K562 (cell line): ENCODE data around the gene CAST. TPM values are rescaled to one million over a fixed set of nuclear protein-coding genes. Genes with fewer than 3 reads are reported as not detected.

Experiments used
- ATAC-seq: fragments of 200-7000 bp; cut with Tn5 transposase; 3 replicates; pipeline ENCODE4 v1.9.1; 2020; ENCODE audit warnings: moderate library complexity
- BruUV-seq: library from RNA; stranded (reverse); fragments of 400-500 nt; replicated peaks from 2 replicates; lab custom pipeline; 2021; lab: Mats Ljungman, UMichigan
- CTCF ChIA-PET: fragments of 300-600 bp; formaldehyde crosslinking; extraction: SDS; loops from one replicate; lab custom pipeline; 2021; ENCODE audit warnings: low intra/inter-chr PET ratio; lab: Yijun Ruan, JAX
- POLR2A ChIA-PET: fragments of 300-600, 350-650 bp; sonication (Branson Sonifier 250); formaldehyde crosslinking; extraction: SDS; loops from one replicate; lab custom pipeline; 2021; ENCODE audit warnings: antibody characterized with exemption, inconsistent platforms; lab: Yijun Ruan, JAX
- DNase-seq, 4 experiments: peaks; one replicate each; pipeline versions ENCODE4 v3.0.0 to v3.0.0-alpha.2; 2011 to 2018; ENCODE audit warnings: low spot score in 3 of 4, mixed read lengths in 3 of 4; ENCODE audit errors: extremely low read depth in 1 of 4
- FAIRE-seq: peaks from 2 replicates; lab custom pipeline; 2011; peaks lifted over from hg19 to GRCh38; lab: Jason Lieb, UNC
- H2AFZ ChIP-seq: 2 replicates; pipeline ENCODE4 v1.6.0; 2011; ENCODE audit warnings: low read depth, low read length, control low read depth, inconsistent platforms
- H3K27ac ChIP-seq: fragments of 200-600 bp; 3 replicates; pipeline ENCODE4 v1.8.0; 2011; ENCODE audit warnings: low read depth, mild to moderate bottlenecking, control low read depth, inconsistent platforms, low read length, moderate library complexity, mixed read lengths; ENCODE audit errors: extremely low read depth
- H3K27me3 ChIP-seq, 2 experiments: fragments of 300-600 bp in 1 of 2; 2 replicates in 1 of 2; 3 replicates in 1 of 2; pipeline versions ENCODE4 v1.6.0 to v1.8.0; 2011; ENCODE audit warnings: inconsistent platforms in 2 of 2, low read length in 2 of 2, mild to moderate bottlenecking in 1 of 2, mixed read lengths in 1 of 2, moderate library complexity in 1 of 2; ENCODE audit not compliant: control insufficient read depth in 2 of 2, insufficient read depth in 2 of 2
- H3K36me3 ChIP-seq: fragments of 300-600 bp; 3 replicates; pipeline ENCODE4 v1.8.0; 2011; ENCODE audit warnings: mild to moderate bottlenecking, low read length, inconsistent platforms; ENCODE audit not compliant: control insufficient read depth, insufficient read depth
- H3K4me1 ChIP-seq, 2 experiments: fragments of 200-600 bp in 1 of 2; replicated peaks in 1 of 2; 2 replicates in 1 of 2; 3 replicates in 1 of 2; pipeline versions ENCODE4 v1.5.1 to v1.8.0; 2011; ENCODE audit warnings: inconsistent platforms in 2 of 2, low read length in 2 of 2, mild to moderate bottlenecking in 1 of 2, mixed read lengths in 1 of 2, moderate library complexity in 1 of 2; ENCODE audit not compliant: control insufficient read depth in 2 of 2, insufficient read depth in 2 of 2
- H3K4me2 ChIP-seq: 2 replicates; pipeline ENCODE4 v1.6.1; 2011; ENCODE audit warnings: low read length, control low read depth, inconsistent platforms, mixed read lengths; ENCODE audit not compliant: insufficient read depth
- H3K4me3 ChIP-seq: fragments of 200-600 bp; sonication (generic), shearing (Covaris generic); 2 replicates; pipeline ENCODE4 v1.5.1; 2016; ENCODE audit warnings: control low read depth, inconsistent platforms
- H3K79me2 ChIP-seq: fragments of 200-600 bp; 3 replicates; pipeline ENCODE4 v1.8.0; 2011; ENCODE audit warnings: low read length, inconsistent platforms; ENCODE audit not compliant: control insufficient read depth, insufficient read depth
- H3K9ac ChIP-seq, 2 experiments: 2 replicates each; pipeline versions ENCODE4 v1.6.0 to v1.6.1; 2011; ENCODE audit warnings: low read depth in 2 of 2, low read length in 2 of 2, control low read depth in 1 of 2, inconsistent platforms in 1 of 2, mild to moderate bottlenecking in 1 of 2, mixed read lengths in 1 of 2; ENCODE audit not compliant: insufficient read depth in 1 of 2
- H3K9me1 ChIP-seq: one replicate; pipeline ENCODE4 v1.6.0; 2011; ENCODE audit warnings: inconsistent platforms, mild to moderate bottlenecking, low read length, moderate library complexity; ENCODE audit not compliant: control insufficient read depth, insufficient read depth
- H3K9me3 ChIP-seq: replicated peaks from 2 replicates; pipeline ENCODE4 v1.5.1; 2011; ENCODE audit warnings: low read depth, low read length, inconsistent platforms; ENCODE audit not compliant: control insufficient read depth, insufficient read depth
- H4K20me1 ChIP-seq: replicated peaks from 2 replicates; pipeline ENCODE4 v1.6.1; 2011; ENCODE audit warnings: low read length, inconsistent platforms, mixed read lengths; ENCODE audit not compliant: control insufficient read depth, insufficient read depth
- ETV6 ChIP-seq, 3 experiments: fragments of 150-350 bp in 1 of 3; sonication (generic) in 1 of 3; formaldehyde crosslinking in 1 of 3; IDR thresholded peaks; 2 replicates each; pipeline versions ENCODE4 v1.6.1 to v1.8.0; 2014 to 2022; ENCODE audit warnings: borderline replicate concordance in 2 of 3, low read depth in 2 of 3, antibody characterized with exemption in 1 of 3, low read length in 1 of 3, mild to moderate bottlenecking in 1 of 3, missing genetic modification reagents in 1 of 3
- HOMEZ ChIP-seq: fragments of 250-450 bp; sonication (Bioruptor Pico); IDR thresholded peaks from 2 replicates; pipeline ENCODE4 v1.4.0; 2020; ENCODE audit warnings: mild to moderate bottlenecking, moderate library complexity
- ZNF239 ChIP-seq: fragments of 250-450 bp; sonication (Bioruptor Pico); IDR thresholded peaks from 2 replicates; pipeline ENCODE4 v1.4.0; 2020; ENCODE audit warnings: mild to moderate bottlenecking
- ZNF57 ChIP-seq: fragments of 450-650 bp; formaldehyde crosslinking; IDR thresholded peaks from 2 replicates; pipeline ENCODE4 v1.4.0; 2020; ENCODE audit warnings: mild to moderate bottlenecking, moderate library complexity
- WGBS: fragments of 100-300 bp; shearing (Covaris generic); methylation state at CpG from one replicate; pipeline ENCODE4 v1.1.6; 2016; ENCODE audit warnings: low coverage, mixed read lengths; ENCODE audit not compliant: insufficient coverage; ENCODE audit errors: missing lambda C conversion rate; 5-methylcytosine and 5-hydroxymethylcytosine counted together
- in situ Hi-C: fragments of 300-500 bp; cut with MboI; formaldehyde crosslinking; loops from 4 replicates; pipeline ENCODE4 v1.15.0; 2018; ENCODE audit warnings: inconsistent platforms, mixed read lengths
- intact Hi-C: fragments of 100-400 bp; cut with micrococcal nuclease; formaldehyde crosslinking; loops from 2 replicates; pipeline ENCODE4 v1.14.2; 2022
- polyA plus RNA-seq, 8 experiments: library from polyadenylated mRNA; depleted of rRNA in 4 of 8; stranded (reverse) in 5 of 8; unstranded in 3 of 8; fragments of >200 nt; fragmentation: Nextera tagmentation in 2 of 8; fragmentation: Illumina TruSeq in 1 of 8; extraction: Ambion mirVana in 2 of 8; extraction: Trizol in 1 of 8; gene quantifications; 2 replicates each; pipeline versions ENCODE4 v1.2.1 to v1.2.3, GENCODE V29; 2011 to 2014; ENCODE audit warnings: inconsistent platforms in 1 of 8, missing spikeins in 1 of 8
- total RNA-seq, 7 experiments: library from RNA; depleted of rRNA in 6 of 7; stranded (reverse); fragments of >200 nt in 6 of 7; fragmentation: Illumina TruSeq in 2 of 7; extraction: Trizol in 2 of 7; gene quantifications; 2 replicates each; pipeline versions ENCODE4 v1.2.1 to v1.2.3, GENCODE V29; 2011 to 2021; ENCODE audit warnings: low replicate concordance in 1 of 7

CAST gene
- total and polyA plus RNA-seq, 9 of the 15 experiments (the other 6 are each of a cell fraction or from before 2014, with no cell fraction given) = 55.5 to 136 (median 86.1) TPM

GRCh38 chr5:96716007-96716406 is 53.8 kb downstream of the CAST start:
- Histone ChIP-seq H3K9me3 (no peaks in the 10 kb centered on the region), H2AFZ (no peak overlapping the region), H3K79me2 (peaks cover 42% of the 10 kb centered on the region), H3K4me1 (peaks cover 0 to 34% of the 10 kb centered on the region in 2 experiments; a peak in 4 of 5 replicates), H3K36me3 (no peaks in the 10 kb centered on the region), H3K27me3 (no peaks in the 10 kb centered on the region), H3K27ac (no peak overlapping the region), H4K20me1 (no peaks in the 10 kb centered on the region; the same call in 1 of the 2 replicates), H3K9me1 (no peaks in the 10 kb centered on the region), H3K4me3 (no peak overlapping the region), H3K4me2 (no peak overlapping the region), H3K9ac (no peak overlapping the region)
- ATAC-seq = no peak
- ChIA-PET POLR2A (no interaction called here), CTCF (no interaction called here)
- no peak for FAIRE-seq
- TF ChIP-seq ZNF57 (CRISPR knock-in tag) (no peak), HOMEZ (CRISPR knock-in tag) (no peak), ETV6 (IDR thresholded peaks at IDR 0.05; ENCODE audit: borderline replicate concordance in 1 of 2, low read depth in 2 of 2, low read length in 1 of 2) (no peak), ETV6 (CRISPR knock-in tag; IDR thresholded peaks at IDR 0.05; ENCODE audit: borderline replicate concordance) (no peak), ZNF239 (CRISPR knock-in tag) (no peak)
- in situ Hi-C loops (no loop called here), intact Hi-C loops (loop anchor here (2.0 kb wide), 1 partner anchor 27 kb away; no protein-coding TSS in a partner anchor)
- 95% methylated on average over 5 of the region's 5 CpGs for WGBS
- BruUV-seq = no TSS peak
- no peak for DNase-seq
